Measurements from ENCODE around the gene PFKFB4.
"Not testable (repeated sequence)": the region's sequence is repeated elsewhere in the genome, so short reads cannot be mapped to it uniquely, and the experiment has no call there.

PFKFB4 gene

GRCh38 chr3:48486952-48487351 lies 69.7 kb downstream of the PFKFB4 start:
- DNase-seq: no peak

- not testable (repeated sequence) for DNase-seq
These were observed 73.8 kb downstream of the PFKFB4 start for GRCh38 chr3:48482822-48483221.

DNA sequence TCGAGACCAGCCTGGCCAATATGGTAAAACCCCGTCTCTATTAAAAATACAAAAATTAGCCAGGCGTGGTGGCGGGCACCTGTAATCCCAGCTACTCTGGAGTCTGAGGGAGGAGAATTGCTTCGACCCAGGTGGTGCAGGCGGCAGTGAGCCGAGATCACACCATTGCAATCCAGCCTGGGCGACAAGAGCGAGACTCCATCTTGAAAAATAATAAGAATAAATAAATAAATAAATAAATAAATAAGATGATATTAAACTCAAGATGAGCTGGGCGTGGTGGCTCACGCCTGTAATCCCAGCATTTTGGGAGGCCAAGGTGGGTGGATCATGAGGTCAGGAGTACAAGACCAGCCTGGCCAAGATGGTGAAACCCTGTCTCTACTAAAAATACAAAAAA lies 75.7 kb downstream of the PFKFB4 start:
- not testable (repeated sequence) for DNase-seq

GRCh38 chr3:48478626-48479555 lies 77.7 kb downstream of the PFKFB4 start:
- peak in 1 of 2 donors; percentile 48 for DNase-seq

DNA sequence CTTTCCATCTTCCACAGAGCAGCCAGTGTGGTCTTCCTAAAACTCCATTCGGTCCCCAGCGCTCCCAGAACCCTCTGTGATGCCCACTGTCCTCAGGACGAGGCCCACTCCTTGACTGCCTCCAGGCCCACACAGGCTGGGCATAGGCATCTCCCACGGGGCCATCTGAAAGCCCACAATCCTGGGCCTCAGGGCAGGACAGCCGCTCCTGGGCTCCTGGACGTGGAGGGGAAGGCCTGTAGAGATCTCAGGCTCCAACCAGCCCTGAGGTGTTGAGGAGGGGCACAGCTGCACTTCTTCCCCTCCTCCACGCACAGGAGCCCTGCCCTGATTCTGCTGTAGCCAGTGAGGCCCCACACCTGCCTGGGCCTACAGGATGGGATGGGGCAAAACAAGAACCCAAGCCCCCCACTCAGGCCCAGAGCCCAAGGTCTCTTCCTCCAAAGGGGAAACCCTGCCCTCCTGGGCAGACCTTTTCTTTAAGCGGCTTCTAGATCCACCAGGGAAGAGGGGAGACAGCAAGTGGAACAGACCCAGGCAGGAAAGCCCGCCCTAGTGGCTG lies 78.6 kb downstream of the PFKFB4 start:
- no peak for DNase-seq

GRCh38 chr3:48476426-48477053 lies 80.1 kb downstream of the PFKFB4 start:
- DNase-seq: no peak

GRCh38 chr3:48475188-48475587 lies 81.4 kb downstream of the PFKFB4 start:
- DNase-seq: no peak

DNA sequence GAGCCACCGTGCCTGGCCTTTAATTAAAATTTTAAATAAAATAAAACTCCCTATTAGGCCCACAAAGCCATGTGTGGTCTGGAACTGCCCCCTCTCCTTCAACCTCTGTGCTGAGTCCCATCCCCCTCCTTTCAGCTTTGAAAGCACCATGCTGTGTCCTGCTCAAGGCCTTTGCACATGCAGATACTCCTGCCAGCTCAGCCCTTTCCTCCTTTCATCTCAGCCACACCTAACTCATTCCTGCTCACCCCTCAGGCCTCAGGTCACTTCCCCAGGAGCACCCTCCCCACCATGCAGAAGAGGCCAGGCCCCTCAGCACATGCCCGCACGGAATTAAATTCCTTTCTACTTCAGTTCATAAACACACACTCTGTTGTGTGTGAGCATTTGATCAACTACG lies 82.0 kb downstream of the PFKFB4 start:
- DNase-seq: no peak

GRCh38 chr3:48474031-48474430 lies 82.6 kb downstream of the PFKFB4 start:
- not testable (repeated sequence) for DNase-seq

- no peak for DNase-seq
These were observed 83.0 kb downstream of the PFKFB4 start for GRCh38 chr3:48473617-48473952.

DNA sequence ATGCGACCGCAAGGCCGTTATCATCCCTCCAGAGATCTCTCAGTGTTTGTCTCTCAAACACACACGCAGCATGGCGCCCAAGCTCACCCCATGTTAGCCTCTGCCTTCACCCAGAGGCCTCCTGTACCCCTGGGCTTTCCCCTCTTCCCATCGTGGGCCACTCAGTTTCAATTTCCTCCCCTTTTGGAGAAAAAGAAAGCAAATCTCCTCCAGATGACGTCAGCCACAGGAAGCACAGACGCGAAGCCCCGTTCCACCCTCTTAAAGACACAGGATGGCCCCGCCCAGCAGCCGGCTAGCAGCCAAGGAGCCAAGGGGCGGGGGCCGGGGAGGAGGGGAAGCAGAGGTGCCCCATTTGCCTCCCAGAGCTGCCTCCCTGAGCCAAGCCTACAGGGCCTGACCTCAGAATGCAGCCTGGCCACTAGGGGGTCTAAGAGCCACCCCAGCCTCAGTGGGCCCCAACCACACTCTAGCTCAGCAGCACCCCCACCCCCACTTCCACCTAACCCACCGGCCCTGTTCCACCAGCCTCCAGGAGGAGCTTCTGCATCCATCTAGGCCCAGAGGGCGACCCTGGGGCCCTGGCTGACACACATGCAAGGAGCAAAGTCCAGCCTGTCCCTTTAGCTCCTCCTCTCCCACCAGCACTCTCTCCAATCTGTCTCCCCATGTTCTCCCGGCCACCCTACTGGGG lies 83.5 kb downstream of the PFKFB4 start:
- peak; percentile 83 to 98 for DNase-seq

DNA sequence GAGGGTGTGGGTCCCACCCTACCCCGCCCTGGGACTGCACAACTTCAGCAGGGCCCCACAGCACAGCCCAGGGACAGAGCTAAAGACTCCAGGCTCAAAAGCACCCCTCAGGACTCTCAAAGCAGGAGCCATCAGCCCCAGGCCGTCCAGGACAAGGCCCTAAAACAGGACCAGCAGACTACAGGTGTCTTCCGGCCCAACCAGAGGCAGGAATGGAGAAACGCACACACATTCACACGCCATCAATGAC lies 84.0 kb downstream of the PFKFB4 start:
- no peak for DNase-seq

GRCh38 chr3:48470286-48470685 lies 86.3 kb downstream of the PFKFB4 start:
- no peak for DNase-seq

- no peak for DNase-seq
These were observed 87.3 kb downstream of the PFKFB4 start for GRCh38 chr3:48469046-48469915.

GRCh38 chr3:48468329-48468731 lies 88.3 kb downstream of the PFKFB4 start:
- no peak for DNase-seq
